ENCODE data around the gene ZFP92. TPM values are rescaled to one million over a fixed set of nuclear protein-coding genes. Genes with fewer than 3 reads are reported as not detected.

Gene ZFP92
- total and polyA plus RNA-seq, 2 donors (not counting 3 experiments of a cell fraction or from before 2014, with no cell fraction given): 0.36 to 1.2 TPM

DNA sequence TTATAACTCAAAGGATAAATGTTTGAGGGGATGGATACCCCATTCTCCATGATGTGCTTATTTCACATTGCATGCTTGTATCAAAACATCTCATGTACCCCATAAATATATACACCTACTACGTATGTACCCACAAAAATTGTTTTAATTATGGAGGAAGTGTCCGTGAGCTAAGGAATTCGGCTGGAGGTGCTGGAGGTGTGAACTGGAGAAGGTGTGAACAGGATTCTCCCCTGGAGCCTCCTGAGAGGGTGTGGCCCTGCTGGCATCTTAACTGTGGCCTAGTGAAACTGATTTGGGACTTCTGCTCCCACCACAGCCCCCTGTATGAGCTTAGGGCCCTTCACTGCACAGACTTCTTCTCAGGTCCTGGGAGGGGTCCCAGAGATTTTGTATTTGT, 33.5 kb upstream of the ZFP92 start:
- no peaks in the 10 kb centered on the region for H3K4me1 ChIP-seq (ENCODE audit: control insufficient read depth, extremely low read depth, insufficient read depth, low read length)
- no peak for FAIRE-seq
- CTCF ChIA-PET: no interaction called here

More for the DNA sequence above, 33.5 kb upstream of the ZFP92 start:
- TF ChIP-seq EZH2 (IDR thresholded peaks at IDR 0.05; ENCODE audit: borderline replicate concordance, low read depth, low read length, severe bottlenecking): no peak
- no peak for TF ChIP-seq POLR2A (IDR thresholded peaks at IDR 0.05; ENCODE audit: low read depth, low read length)
- TF ChIP-seq POLR2AphosphoS5 (IDR thresholded peaks at IDR 0.05; ENCODE audit: insufficient read depth, low read depth, low read length): no peak
- no peak for TF ChIP-seq FOS (IDR thresholded peaks at IDR 0.05; ENCODE audit: borderline replicate concordance, insufficient read depth, low read length)
- TF ChIP-seq CTCF (IDR thresholded peaks at IDR 0.05; ENCODE audit: extremely low read depth in 1 of 2, insufficient read depth in 1 of 2, low read depth in 1 of 2, low read length in 2 of 2): no peak
- TF ChIP-seq, protein P1, sequence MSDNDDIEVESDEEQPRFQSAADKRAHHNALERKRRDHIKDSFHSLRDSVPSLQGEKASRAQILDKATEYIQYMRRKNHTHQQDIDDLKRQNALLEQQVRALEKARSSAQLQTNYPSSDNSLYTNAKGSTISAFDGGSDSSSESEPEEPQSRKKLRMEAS (IDR thresholded peaks at IDR 0.05; ENCODE audit: insufficient read depth, insufficient read length): no peak
- no peak for TF ChIP-seq GATA2 (IDR thresholded peaks at IDR 0.05; ENCODE audit: insufficient read depth, insufficient read length, low read depth, low read length)
- no peak for TF ChIP-seq JUN (IDR thresholded peaks at IDR 0.05; ENCODE audit: borderline replicate concordance, insufficient read depth, insufficient read length, low read depth)
- TF ChIP-seq MYC (IDR thresholded peaks at IDR 0.05; ENCODE audit: low read depth, low read length): no peak
- dilution Hi-C loops (cut with MboI; ENCODE audit: extremely low pct_ligation_motif_present, low sequenced_read_pairs): no loop called here
- POLR2A ChIA-PET: no interaction called here
- H4K20me1 ChIP-seq (replicated peaks; ENCODE audit: control insufficient read depth, extremely low read depth, insufficient read depth, low read length): no peaks in the 10 kb centered on the region
- H3K27ac ChIP-seq (ENCODE audit: insufficient read depth, low read depth, low read length): no peak overlapping the region
- H3K9me1 ChIP-seq (replicated peaks; ENCODE audit: control insufficient read depth, extremely low read depth, insufficient read depth, low read length): no peaks in the 10 kb centered on the region
- H3K4me2 ChIP-seq (ENCODE audit: insufficient read depth, low read length): no peak overlapping the region
- H3K79me2 ChIP-seq (ENCODE audit: control insufficient read depth, insufficient read depth, low read length): no peaks in the 10 kb centered on the region
- intact Hi-C loops (cut with micrococcal nuclease): no loop called here
- no peaks in the 10 kb centered on the region for H3K9me3 ChIP-seq (replicated peaks; ENCODE audit: control insufficient read depth, insufficient read depth, low read length)
- no peak for DNase-seq (ENCODE audit: low read depth, low spot score)
- H3K4me3 ChIP-seq (replicated peaks in 1 of 3; ENCODE audit: insufficient read depth in 1 of 3, low read depth in 1 of 3, low read length in 3 of 3): no peak overlapping the region
- H2AFZ ChIP-seq (ENCODE audit: low read depth, low read length): no peak overlapping the region
- no TSS peak for BruUV-seq (replicated peaks)
- H3K36me3 ChIP-seq (ENCODE audit: control insufficient read depth in 2 of 2, extremely low read depth in 1 of 2, insufficient read depth in 2 of 2, low read length in 2 of 2): no peaks in the 10 kb centered on the region
- H3K9ac ChIP-seq (replicated peaks; ENCODE audit: extremely low read depth, insufficient read depth, low read length): no peak overlapping the region
- peaks cover 0 to 2% of the 10 kb centered on the region in 2 experiments for H3K27me3 ChIP-seq (ENCODE audit: control insufficient read depth in 2 of 2, insufficient read depth in 2 of 2, low read length in 2 of 2)

Measured in endothelial cell of umbilical vein (primary cell).